Fibroblast of villous mesenchyme (primary cell): ENCODE measurements around the gene RNH1. TPM values are rescaled to one million over a fixed set of nuclear protein-coding genes. Genes with fewer than 3 reads are reported as not detected.

Source experiments
- DNase-seq: peaks from one replicate; pipeline ENCODE4 v3.0.0-alpha.2; 2010; ENCODE audit warnings: low read depth
- H3K4me3 ChIP-seq: 2 replicates; pipeline ENCODE4 v1.5.1; 2011; ENCODE audit warnings: low read depth, mild to moderate bottlenecking, low read length
- CTCF ChIP-seq: IDR thresholded peaks from 2 replicates; pipeline ENCODE4 v1.5.1; 2012; ENCODE audit warnings: low read depth, mild to moderate bottlenecking, low read length; ENCODE audit not compliant: insufficient read depth
- total RNA-seq: library from RNA; depleted of rRNA; stranded (reverse); fragments of >200 nt; gene quantifications from 2 replicates; pipeline ENCODE4 v1.2.3, GENCODE V29; 2012

Gene RNH1
- total RNA-seq, 1 donor: 259 TPM

GRCh38 chr11:516400-516799 lies 9.4 kb upstream of the RNH1 start:
- no peak overlapping the region for H3K4me3 ChIP-seq
- TF ChIP-seq CTCF: no peak
- DNase-seq: no peak

GRCh38 chr11:515131-515530 lies 8.1 kb upstream of the RNH1 start:
- no peak for TF ChIP-seq CTCF
- DNase-seq: no peak
- H3K4me3 ChIP-seq: no peak overlapping the region

GRCh38 chr11:514606-515005 lies 7.6 kb upstream of the RNH1 start:
- TF ChIP-seq CTCF: no peak
- H3K4me3 ChIP-seq: no peak overlapping the region
- no peak for DNase-seq

GRCh38 chr11:512761-513595 lies 5.9 kb upstream of the RNH1 start:
- H3K4me3 ChIP-seq: no peak overlapping the region
- no peak for TF ChIP-seq CTCF
- no peak for DNase-seq

GRCh38 chr11:508956-509355 lies 1.9 kb upstream of the RNH1 start:
- DNase-seq: no peak
- TF ChIP-seq CTCF: no peak

GRCh38 chr11:507727-508515 lies 879 bp upstream of the RNH1 start:
- no peak for DNase-seq
- TF ChIP-seq CTCF: no peak
- peak overlapping the region; percentile 66 for H3K4me3 ChIP-seq

More at GRCh38 chr11:508956-509355, 1.9 kb upstream of the RNH1 start:
- no peak overlapping the region for H3K4me3 ChIP-seq
